Right atrium auricular region (tissue), 2 donors: ENCODE measurements around the gene CCT7. TPM values are rescaled to one million over a fixed set of nuclear protein-coding genes. Genes with fewer than 3 reads are reported as not detected.

Experiments used
- DNase-seq: peaks from one replicate; pipeline ENCODE4 v3.0.0-alpha.2; 2019; ENCODE audit warnings: low spot score
- H3K27ac ChIP-seq, 2 donors: fragments of 200-600 bp; sonication (generic); 1 replicate in 1 of 2; 2 replicates in 1 of 2; pipeline ENCODE4 v1.5.1; 2016 to 2019
- H3K27me3 ChIP-seq, 2 donors: fragments of 200-600 bp; sonication (generic); one replicate each; pipeline versions ENCODE4 v1.5.1 to v1.6.0; 2017 to 2019
- H3K36me3 ChIP-seq: fragments of 200-600 bp; sonication (generic); one replicate; pipeline ENCODE4 v1.5.1; 2016
- H3K4me1 ChIP-seq, 2 donors: fragments of 200-600 bp; sonication (generic); one replicate each; pipeline versions ENCODE4 v1.5.1 to v1.6.0; 2017 to 2019
- H3K4me3 ChIP-seq, 2 donors: fragments of 200-600 bp; sonication (generic); 1 replicate in 1 of 2; 2 replicates in 1 of 2; pipeline ENCODE4 v1.5.1; 2017 to 2019; ENCODE audit warnings: mild to moderate bottlenecking in 1 of 2, moderate library complexity in 1 of 2
- H3K9me3 ChIP-seq, 2 donors: fragments of 200-600 bp; sonication (generic); one replicate each; pipeline ENCODE4 v1.5.1; 2019
- total RNA-seq, 2 donors: library from RNA; depleted of rRNA; stranded (reverse); fragments of >200 nt; gene quantifications; one replicate each; pipeline ENCODE4 v1.1.0, GENCODE V29; 2016
- TF ChIP-seq, protein P1 (sequence below), 2 donors: fragments of 200-600 bp; sonication (generic); IDR thresholded peaks; one replicate each; pipeline ENCODE4 v1.5.1; 2019; ENCODE audit warnings: antibody characterized with exemption in 2 of 2

The CCT7 gene
- total RNA-seq, 2 donors from 2014 or later, result 154 to 191 TPM

DNA sequence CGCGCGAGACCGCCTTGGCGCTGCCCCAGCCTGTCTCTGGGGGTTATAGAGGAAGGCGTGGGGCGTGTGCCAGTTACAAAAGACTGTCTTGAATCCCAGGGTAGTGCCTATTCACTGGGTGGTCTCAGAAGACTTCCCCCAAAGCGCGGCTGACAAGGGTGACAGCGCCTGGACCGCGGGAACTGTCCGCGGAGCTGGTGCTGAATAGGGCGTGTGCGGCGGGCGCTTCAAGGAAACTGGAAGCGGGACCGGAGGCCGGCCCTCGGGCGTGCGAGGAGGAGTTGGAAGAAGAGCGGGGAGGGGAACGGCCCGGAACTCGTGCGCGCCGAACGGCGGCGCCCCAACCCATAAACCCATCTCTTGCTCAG is 57.0 kb downstream of the CCT7 start:
- H3K27ac ChIP-seq, result no peak overlapping the region
- peaks cover 11 to 28% of the 10 kb centered on the region in 2 donors for H3K27me3 ChIP-seq
- TF ChIP-seq, protein P1, sequence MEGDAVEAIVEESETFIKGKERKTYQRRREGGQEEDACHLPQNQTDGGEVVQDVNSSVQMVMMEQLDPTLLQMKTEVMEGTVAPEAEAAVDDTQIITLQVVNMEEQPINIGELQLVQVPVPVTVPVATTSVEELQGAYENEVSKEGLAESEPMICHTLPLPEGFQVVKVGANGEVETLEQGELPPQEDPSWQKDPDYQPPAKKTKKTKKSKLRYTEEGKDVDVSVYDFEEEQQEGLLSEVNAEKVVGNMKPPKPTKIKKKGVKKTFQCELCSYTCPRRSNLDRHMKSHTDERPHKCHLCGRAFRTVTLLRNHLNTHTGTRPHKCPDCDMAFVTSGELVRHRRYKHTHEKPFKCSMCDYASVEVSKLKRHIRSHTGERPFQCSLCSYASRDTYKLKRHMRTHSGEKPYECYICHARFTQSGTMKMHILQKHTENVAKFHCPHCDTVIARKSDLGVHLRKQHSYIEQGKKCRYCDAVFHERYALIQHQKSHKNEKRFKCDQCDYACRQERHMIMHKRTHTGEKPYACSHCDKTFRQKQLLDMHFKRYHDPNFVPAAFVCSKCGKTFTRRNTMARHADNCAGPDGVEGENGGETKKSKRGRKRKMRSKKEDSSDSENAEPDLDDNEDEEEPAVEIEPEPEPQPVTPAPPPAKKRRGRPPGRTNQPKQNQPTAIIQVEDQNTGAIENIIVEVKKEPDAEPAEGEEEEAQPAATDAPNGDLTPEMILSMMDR (IDR thresholded peaks at IDR 0.05), result no peak
- H3K36me3 ChIP-seq, result no peaks in the 10 kb centered on the region
- peak overlapping the region in 1 of 2 donors; percentile 37 for H3K4me3 ChIP-seq
- DNase-seq, result no peak
- H3K9me3 ChIP-seq, result peaks cover 0 to 6% of the 10 kb centered on the region in 2 donors
- H3K4me1 ChIP-seq, result peaks cover 0 to 29% of the 10 kb centered on the region in 2 donors

DNA sequence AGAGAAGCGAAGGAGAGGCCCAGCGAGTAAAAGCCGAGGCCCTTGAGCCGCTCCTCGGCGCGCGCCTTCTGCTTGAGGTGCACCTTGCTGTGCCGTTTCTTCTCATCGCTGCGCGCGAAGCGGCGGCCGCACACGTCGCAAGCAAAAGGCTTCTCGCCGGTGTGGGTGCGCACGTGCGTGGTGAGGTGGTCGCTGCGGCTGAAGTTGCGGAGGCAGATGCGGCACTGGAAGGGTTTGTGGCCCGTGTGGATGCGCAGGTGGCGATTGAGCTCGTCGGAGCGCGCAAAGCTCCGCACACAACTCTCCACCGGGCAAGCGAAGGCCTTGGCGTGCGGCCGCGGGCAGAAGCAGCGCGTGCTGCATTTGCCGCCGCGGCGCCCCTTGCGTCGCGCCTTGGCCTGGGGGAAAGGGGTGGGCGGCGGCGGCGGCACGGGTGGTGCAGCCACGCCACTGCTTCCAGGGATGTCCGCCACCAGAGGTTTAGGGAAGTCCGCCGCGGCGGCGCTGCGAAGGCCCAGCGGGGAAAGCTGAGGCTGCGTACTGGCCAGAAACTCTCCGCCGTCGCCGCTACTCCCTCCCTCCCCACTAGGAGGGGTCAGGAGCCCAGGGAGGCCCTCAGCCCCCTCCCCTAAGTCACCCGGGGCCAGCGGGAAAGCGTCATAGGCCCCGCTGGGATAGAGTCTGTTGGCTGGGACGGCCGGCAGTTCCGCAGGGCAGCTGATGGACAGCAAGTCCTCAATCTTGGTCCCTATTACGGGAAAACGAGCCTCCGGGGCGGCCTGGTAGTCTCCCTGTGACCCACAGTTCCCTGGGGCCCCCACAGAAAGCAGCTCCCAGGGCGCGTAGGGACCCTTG is 57.6 kb downstream of the CCT7 start:
- Histone ChIP-seq H3K4me3 (peak overlapping the region in 1 of 2 donors; percentile 37), H3K4me1 (peaks cover 0 to 29% of the 10 kb centered on the region in 2 donors), H3K27ac (no peak overlapping the region), H3K9me3 (peaks cover 0 to 6% of the 10 kb centered on the region in 2 donors), H3K36me3 (no peaks in the 10 kb centered on the region), H3K27me3 (peaks cover 11 to 28% of the 10 kb centered on the region in 2 donors)
- TF ChIP-seq, protein P1 (IDR thresholded peaks at IDR 0.05), result no peak
- no peak for DNase-seq

DNA sequence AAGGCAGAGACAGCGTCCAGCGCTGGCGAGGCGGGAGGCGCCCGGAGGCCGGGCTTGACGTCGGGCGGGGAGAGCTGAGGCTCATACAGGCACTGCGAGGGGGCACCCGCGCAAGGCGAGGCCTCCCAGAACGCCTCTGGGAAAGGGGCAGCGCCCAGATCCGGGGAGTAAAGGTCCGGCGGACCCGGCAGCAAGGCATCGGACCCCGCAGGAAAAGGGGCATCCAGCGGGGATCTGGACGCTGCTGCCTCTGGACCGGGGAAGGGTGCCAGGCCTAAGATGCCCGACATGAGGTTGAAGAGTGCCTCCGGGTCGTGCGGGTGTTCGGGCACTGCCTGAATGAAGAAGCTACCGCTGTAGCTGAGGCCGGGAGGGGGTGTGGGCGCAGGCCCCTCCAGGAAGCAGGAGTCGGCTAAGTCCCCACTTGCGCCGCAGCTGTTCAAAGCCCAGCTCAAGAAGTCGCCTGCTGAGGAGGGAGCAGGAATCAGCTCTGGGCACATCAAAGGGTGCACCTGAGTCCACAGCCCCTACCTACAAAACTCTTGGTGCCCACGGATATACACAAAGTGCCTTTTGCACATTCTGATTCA is 58.3 kb downstream of the CCT7 start:
- peaks cover 0 to 29% of the 10 kb centered on the region in 2 donors for H3K4me1 ChIP-seq
- H3K27me3 ChIP-seq, result peaks cover 11 to 28% of the 10 kb centered on the region in 2 donors
- H3K36me3 ChIP-seq, result no peaks in the 10 kb centered on the region
- DNase-seq, result no peak
- H3K9me3 ChIP-seq, result peaks cover 0 to 6% of the 10 kb centered on the region in 2 donors
- H3K27ac ChIP-seq, result no peak overlapping the region
- no peak overlapping the region for H3K4me3 ChIP-seq
- TF ChIP-seq, protein P1 (IDR thresholded peaks at IDR 0.05), result no peak

DNA sequence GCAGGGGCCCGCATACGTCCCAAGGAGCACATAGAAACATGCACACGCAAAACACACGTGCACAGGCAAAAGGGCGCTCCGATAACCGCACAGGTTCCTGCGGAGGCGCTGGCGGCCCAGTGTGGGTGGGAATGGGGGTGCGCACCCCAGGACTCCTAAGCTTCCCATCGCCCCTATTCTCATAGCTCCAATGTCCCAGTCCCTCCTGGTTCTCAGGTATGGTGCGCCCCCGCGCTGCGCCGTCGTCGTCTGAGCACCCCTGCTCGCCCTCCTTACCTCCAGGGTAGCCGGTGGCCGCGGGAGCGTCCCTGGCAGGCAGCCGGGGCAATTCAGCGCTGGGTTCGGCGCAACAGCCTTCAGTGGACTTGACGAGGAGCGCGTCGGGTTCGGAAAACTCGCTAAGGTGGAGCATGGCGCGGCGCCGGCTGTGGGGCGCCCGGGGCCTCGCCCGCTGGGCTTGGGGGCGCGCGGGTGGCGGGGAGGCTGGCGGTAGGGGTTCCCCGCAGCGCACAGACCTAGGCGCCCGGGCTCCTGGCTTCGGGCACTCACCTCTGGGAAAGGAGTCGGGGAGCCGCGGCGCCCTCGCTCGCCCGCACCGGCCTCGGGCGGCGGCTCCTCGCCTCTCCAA is 58.9 kb downstream of the CCT7 start:
- Histone ChIP-seq H3K9me3 (peaks cover 0 to 6% of the 10 kb centered on the region in 2 donors), H3K36me3 (no peaks in the 10 kb centered on the region), H3K27ac (no peak overlapping the region), H3K27me3 (peaks cover 11 to 28% of the 10 kb centered on the region in 2 donors), H3K4me1 (peaks cover 0 to 29% of the 10 kb centered on the region in 2 donors), H3K4me3 (peak overlapping the region; percentile 26 to 46)
- TF ChIP-seq, protein P1 (IDR thresholded peaks at IDR 0.05), result no peak
- DNase-seq, result no peak

DNA sequence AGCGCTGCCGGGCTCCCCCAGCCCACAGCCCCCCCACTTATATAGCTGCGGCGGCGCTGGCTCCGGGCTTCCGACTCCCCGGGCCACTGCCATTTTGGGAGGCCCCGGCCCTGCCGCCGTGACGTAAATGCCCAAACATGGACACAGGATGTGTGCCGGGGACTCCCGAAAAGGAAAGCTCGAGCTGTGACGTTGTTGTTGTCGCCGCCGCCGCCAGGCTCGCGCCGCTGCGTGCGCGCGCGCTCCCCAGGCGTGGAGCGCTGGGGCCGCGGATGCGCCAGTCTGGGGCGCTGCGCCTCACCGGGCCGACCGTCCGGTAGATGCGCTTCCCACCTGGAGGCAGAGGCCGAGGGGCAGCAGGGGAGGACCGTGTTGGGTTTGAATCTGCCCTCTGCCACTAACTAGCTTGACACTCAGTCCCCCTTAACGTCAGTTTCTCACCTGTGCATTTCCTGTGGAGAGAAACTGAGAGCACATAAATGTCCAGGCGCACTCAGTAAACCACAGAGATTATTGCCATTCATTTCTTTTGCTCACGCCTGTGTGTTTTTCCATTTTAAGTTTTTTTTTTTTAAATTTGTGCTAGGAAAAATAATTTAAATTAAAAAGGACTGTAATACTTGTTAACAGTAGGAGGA is 59.5 kb downstream of the CCT7 start, which contains the start of gene EGR4:
TSS of gene EGR4 (minus strand) at position 15 of the 638 bp plus-strand sequence. CDS start 231 bp downstream, outside the sequence.
- Histone ChIP-seq H3K27me3 (peaks cover 11 to 28% of the 10 kb centered on the region in 2 donors), H3K4me1 (peaks cover 0 to 29% of the 10 kb centered on the region in 2 donors), H3K27ac (no peak within 1 kb of the TSS), H3K9me3 (peaks cover 0 to 6% of the 10 kb centered on the region in 2 donors), H3K4me3 (peak within 1 kb of the TSS; percentile 26 to 46), H3K36me3 (no peaks in the 10 kb centered on the region)
- DNase-seq, result peak; percentile 65
- TF ChIP-seq, protein P1 (IDR thresholded peaks at IDR 0.05), result no peak
